GM23248 (cell line): Measurements from ENCODE around the gene NTHL1.

Experiments used
- EZH2 ChIP-seq: fragments of 200-600 bp; sonication (generic); IDR thresholded peaks from 2 replicates; pipeline ENCODE4 v1.6.1; 2018; ENCODE audit warnings: antibody characterized with exemption, mild to moderate bottlenecking; ENCODE audit not compliant: insufficient read depth, poor library complexity, severe bottlenecking
- EZH2phosphoT487 ChIP-seq: fragments of 200-600 bp; sonication (generic); IDR thresholded peaks from 2 replicates; pipeline ENCODE4 v1.6.1; 2018; ENCODE audit warnings: antibody characterized with exemption, moderate library complexity, mild to moderate bottlenecking, low read depth; ENCODE audit not compliant: insufficient read depth

DNA sequence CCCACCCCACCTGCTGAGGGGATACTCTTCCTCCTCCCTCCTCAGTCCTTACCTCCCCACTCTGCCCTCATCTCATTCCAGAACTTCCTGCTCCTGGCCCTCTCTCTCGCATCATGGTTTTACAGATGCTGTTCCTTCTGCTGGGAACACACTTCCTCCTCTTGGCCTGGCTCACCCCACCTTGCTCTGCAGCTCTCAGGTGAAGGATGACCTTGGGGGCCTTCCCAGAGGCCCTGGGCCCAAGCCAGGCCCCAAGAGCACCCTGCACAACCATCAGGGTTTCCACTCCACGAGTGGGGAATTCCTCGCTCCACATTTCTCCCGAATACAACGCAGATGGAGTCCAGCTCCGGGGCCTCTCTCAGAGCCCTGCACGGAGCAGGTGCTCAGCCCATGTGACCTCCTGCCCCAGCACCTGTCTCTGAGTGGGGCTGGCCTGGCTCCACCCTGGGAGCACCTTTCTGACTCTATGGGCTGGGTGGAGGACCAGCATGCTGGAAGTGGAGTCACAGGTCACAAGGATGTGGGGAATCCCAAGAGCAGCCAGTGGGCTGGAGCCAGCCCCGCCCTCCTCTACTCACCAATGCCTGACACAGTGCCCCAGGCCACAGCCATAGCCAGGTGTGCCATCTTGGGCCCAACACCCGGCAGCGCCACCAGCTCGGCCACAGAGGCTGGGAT is 4.5 kb downstream of the NTHL1 start:
- TF ChIP-seq EZH2phosphoT487 (no peak), EZH2 (no peak)
